ENCODE results near the gene RASA1. TPM values are rescaled to one million over a fixed set of nuclear protein-coding genes. Genes with fewer than 3 reads are reported as not detected.

Gene RASA1
- polyA plus RNA-seq, 3 donors, result 48.2 to 55.9 (median 48.5) TPM

DNA sequence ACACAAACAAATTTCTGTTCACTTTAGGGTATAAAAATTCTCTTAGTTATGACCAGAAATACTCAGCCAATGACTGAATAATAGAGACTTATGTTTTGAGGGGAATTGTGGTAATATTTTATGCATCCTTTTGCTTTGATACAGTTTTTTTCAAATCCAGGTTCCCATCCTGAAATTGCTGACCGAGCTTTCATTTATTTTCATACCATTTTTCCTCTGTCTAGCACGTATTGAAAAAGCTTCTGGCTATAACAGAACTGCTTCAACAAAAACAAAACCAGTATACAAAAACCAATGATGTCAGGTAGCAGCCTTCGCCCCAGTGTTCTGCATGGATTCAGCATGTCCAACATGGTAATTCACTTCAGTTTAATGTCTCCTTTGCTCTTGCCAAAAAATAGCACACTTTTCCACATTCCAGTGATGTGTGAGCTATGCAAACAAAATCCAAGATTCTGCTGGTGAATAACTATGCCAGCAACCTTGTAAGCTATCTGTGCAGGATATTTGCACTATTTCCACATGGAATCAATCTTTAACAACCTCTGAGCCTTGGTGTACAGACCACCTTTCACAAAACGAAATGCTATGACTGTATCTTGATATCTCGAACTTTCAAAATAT, 123.0 kb downstream of the RASA1 start:
- no peak for DNase-seq (ENCODE audit: extremely low read depth in 1 of 11, low read depth in 9 of 11, low spot score in 4 of 11)

DNA sequence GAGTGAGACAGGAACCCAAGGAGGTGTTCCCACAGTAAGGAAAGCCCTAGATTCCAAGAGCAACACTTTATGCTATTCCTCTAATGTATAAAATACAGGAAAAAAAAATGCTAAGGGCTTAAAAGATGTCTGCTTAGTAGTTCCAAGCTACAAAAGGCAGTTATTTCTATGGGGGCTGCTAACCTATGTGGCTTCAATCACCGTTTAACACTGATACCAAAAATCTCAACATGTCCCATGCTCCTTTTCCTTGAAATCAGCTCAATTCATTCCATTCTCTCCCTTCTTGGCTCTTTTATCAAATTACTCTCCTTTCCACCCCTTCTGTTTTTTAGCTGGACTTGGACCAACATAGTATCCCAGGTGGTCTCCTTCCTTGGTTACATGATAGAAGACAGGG, 124.5 kb downstream of the RASA1 start:
- no peak for DNase-seq (ENCODE audit: extremely low read depth in 1 of 11, low read depth in 9 of 11, low spot score in 4 of 11)

DNA sequence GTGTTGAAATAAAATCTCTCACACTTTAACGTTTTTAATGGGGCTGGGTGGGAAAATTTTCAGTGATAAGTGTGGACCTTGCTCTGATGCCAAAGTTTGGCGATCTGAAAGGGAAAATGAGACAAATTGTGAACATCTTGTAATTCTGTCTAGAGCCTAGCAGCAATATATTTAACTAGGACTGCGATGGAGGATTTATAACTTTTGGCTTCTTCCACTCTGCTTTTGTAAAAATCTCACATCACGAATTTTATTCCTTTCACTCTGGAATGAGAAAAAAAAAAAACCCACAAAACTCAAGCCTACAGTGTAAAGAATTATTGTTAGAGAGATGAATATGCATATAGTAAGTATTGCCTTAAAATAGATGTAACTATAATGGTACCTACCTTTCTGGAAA, 125.1 kb downstream of the RASA1 start:
- DNase-seq (ENCODE audit: extremely low read depth in 1 of 11, low read depth in 9 of 11, low spot score in 4 of 11), result no peak

DNA sequence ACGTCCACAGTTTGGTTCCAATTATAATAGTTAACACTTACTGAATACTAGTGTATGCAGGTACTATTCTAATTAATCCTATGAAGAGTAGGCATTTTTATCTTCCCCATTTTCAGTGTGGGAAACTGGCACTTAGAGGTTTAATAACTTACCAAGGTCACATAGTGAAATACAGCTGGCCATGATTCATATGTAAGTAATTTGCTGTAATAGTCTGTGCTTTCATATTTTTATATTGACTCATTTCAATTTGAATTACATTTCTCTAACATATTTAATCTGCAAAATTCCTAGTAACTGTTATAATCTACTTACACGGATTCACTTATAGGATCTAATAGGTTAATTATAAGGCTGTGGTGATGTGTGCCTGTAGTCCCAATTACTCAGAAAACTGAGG, 125.6 kb downstream of the RASA1 start:
- no peak for DNase-seq (ENCODE audit: extremely low read depth in 1 of 11, low read depth in 9 of 11, low spot score in 4 of 11)

DNA sequence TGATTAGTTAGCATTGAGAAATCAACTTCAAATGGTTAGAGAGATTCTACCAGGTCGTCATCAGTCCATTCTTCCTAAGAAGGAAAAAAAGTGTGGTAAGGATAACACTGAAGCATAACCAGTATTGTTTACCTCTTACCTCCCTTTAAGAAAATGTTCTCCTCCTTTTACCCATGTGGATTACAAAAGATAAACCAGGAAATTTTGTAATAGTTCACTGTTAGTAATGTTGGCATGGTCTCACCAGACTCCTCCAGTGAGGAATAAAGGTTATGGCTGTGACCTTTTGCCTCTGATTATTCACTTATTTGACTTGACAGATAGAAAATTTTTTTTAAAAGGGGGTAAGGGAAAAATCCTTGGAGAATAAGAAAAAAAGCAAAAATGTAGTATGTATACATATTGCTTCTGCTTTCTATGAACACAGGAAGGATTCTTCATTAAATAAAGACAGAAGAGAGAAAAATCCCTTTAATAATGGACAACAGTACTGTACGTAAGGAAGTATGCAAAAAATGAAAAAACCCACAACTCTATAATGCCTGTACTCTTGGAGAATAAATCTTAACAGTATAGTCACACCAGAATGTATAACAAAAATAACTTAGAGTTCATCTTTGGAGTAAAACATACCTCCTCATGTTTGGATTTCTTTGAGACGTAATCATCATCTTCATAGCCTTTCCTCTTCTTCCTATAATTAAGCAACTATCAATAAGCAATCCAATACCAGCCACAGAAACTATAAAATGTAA, 126.9 kb downstream of the RASA1 start:
- DNase-seq (ENCODE audit: extremely low read depth in 1 of 11, low read depth in 9 of 11, low spot score in 4 of 11), result no peak

DNA sequence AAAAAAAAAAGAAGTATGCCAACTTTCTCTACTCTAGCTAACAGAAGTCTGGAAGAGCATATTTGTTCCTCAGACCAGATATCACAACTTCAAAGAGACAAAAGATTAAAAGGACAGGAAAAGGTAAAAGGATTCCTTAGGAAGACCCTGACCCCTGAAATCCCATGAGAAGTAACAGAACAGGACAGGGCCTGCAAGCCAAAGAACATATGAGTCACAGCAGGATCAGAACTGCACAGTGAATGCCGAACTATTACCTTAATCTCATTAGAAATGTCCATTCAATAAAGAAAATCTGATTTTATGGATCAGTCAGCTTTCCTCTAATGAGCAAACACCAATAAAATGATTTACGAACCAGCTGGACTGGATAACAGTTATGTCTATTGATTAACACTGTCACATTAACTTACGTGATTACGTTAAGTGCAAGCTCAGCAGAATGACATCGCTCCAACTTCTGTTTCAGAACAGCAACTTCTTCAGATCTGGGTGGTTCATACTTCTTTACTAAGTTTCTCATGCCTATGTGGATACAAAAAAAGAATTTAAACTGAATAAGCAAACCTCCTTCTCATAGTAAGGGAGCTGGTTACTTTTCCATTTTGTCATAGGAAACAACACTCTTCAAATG, 131.4 kb downstream of the RASA1 start:
- DNase-seq (ENCODE audit: extremely low read depth in 1 of 11, low read depth in 9 of 11, low spot score in 4 of 11), result no peak

DNA sequence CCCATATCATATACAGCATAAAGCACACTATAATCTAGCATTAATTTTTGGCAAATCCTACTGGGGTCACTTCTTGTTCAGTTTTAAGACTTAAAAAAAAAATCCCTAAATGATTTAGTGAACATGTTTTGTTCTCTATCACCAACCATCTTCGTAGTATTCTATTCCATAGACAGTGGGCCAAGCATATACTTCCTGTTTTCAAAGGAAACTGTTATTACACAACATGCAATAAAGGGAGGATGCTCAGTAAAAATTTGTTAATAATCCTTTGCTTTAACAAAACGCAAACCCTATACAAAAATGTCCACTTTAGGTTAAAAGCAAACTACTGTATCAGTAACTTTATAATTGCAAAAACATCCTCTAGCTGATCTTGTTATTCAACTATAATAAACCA, 132.0 kb downstream of the RASA1 start:
- no peak for DNase-seq (ENCODE audit: extremely low read depth in 1 of 11, low read depth in 9 of 11, low spot score in 4 of 11)

DNA sequence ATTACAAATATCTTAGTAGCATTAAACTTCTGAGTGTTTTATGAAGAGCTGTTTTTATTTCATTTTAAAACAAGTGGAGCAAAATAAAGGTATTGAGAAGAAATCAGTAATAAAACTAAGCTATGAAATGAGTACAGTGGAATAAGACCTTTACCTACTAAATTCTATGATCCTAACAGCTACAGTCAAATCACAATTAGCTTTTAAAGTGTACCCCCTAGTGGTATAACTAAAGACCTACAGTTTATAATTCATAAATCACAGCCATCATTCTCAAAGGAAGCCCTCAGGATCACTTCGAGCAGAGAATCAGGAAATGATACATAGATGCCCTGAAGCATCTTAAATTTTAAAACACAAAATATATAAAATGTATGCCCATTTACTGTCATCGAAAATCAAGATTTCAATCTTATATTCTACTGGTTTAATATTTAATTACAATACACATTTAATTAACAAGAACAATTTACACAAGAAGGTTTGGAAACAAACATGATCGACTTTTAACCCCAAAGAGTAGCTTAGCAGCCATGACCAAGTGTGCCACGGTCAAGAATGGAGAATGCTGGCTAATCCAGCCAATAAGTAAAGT, 132.7 kb downstream of the RASA1 start:
- peak in 1 of 11 donors; percentile 2 for DNase-seq (ENCODE audit: extremely low read depth in 1 of 11, low read depth in 9 of 11, low spot score in 4 of 11)

DNA sequence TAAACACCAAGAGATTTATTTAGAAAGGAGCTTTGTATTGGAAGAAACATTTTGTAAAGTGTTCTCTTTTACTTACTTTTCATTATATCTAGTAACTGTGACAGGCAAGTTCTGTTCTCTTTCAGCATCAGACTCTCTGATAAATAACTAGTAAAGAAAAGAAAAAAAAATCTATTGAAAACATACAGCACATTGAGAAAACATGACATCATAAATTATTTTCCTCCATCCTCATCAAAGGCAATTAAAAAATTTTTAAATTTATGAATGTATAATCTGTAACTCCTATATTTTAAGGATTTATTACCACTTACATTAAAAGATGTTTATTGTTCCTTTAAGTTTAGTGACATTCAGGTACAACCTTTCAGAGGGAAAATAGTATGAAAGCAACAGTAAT, 133.9 kb downstream of the RASA1 start:
- DNase-seq (ENCODE audit: extremely low read depth in 1 of 11, low read depth in 9 of 11, low spot score in 4 of 11), result no peak

DNA sequence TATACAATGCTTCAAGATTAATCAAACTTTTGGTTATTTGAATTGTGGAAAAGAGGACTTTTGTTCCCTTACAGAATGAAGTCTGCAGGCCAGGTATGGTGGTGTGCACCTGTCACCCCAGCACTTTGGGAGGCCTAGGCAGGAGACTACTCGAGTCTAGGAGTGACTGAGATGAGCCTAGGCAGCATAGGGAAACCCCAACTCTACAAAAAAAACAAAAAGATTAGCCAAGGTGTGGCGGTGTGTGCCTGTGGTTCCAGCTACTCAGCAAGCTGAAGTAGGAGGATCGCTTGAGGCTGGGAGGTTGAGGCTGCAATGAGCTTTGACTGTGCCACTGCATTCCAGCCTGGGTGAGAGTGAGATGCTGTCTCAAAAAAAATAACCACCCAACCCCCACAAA, 135.7 kb downstream of the RASA1 start:
- no peak for DNase-seq (ENCODE audit: extremely low read depth in 1 of 11, low read depth in 9 of 11, low spot score in 4 of 11)

DNA sequence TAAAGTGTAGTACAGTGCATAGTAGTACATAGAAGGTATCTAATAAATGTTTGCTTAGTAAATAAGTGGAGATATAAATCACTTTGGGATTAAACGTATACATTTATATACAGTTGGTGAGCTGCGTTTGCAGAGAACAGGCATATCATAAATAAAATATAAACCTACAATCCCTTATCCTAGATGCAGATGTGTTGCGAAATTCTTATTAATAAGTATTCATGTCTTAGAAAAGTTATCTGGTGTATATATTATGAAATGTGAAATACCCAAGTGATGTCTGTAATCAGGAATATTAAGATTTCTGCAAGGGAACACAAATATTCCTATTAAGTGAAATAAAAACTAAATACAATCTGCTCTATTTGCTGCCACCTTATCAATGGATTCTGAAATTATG, 136.2 kb downstream of the RASA1 start:
- DNase-seq (ENCODE audit: extremely low read depth in 1 of 11, low read depth in 9 of 11, low spot score in 4 of 11), result no peak

DNA sequence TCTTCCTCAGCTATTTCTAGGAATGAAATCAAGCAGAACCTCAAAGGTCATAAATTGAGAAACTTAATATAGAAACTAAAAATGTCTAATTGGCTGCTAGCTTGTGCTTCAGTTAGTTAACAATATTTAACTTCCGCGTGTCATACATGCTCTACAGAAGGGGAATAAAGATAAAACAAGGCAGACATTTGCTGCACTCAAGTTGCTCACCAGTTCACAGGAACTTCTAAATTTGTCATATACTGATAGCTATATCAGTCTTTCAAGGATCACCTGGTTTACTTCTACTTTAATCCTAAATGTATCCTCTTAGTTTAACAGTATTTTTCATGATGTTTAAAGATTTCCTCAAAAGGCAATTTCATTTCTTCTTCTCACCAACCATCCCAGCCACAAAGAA, 136.7 kb downstream of the RASA1 start:
- no peak for DNase-seq (ENCODE audit: extremely low read depth in 1 of 11, low read depth in 9 of 11, low spot score in 4 of 11)

DNA sequence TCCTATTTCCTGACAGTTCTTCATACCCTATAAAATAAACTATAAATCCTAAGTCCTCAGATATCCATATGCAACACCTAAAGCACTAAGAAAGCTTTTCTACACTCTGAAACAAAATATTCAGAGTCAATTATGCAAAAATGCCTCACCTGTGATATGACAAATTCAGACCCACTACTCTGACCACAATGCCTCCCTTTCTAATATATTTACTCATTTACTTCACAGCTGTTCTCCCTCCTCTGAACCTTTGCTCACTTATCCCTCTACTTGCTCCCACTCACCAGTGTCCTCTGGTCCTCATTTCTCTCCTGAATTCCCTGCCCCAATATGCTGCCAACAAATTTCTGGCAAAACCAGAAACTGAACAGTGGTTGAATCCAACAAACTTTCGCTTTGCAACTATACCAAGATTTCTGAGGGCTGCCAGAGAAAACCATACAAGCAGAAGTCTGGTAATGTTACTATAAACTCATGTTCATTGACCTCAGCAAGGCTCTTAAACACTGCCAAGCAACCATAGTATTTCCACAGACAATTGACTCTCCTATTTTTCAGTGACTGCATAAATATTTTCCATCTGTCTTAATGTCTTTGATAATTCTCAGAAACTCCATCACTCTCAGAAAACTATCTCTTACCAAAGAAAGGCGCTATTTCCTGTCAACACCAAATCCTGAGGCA, 137.9 kb downstream of the RASA1 start:
- DNase-seq (ENCODE audit: extremely low read depth in 1 of 11, low read depth in 9 of 11, low spot score in 4 of 11), result no peak

DNA sequence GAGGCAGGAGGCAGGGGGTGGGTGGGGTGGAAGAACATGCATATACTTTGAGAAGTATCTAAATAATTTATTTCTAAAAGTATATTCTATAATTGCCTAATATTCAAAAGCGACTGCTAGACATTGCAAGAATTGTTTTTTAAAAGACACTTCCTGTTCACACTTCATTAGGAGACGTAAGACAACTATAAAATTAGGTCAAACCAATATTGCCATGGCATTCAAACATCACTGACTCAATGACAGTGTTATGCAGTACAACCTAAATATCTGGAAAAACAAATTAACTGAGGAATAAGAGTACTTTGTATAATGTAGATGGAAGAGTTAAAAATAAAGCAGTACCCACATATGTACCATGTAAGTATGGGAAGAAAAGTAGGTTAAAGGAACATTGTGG, 140.5 kb downstream of the RASA1 start:
- no peak for DNase-seq (ENCODE audit: extremely low read depth in 1 of 11, low read depth in 9 of 11, low spot score in 4 of 11)

DNA sequence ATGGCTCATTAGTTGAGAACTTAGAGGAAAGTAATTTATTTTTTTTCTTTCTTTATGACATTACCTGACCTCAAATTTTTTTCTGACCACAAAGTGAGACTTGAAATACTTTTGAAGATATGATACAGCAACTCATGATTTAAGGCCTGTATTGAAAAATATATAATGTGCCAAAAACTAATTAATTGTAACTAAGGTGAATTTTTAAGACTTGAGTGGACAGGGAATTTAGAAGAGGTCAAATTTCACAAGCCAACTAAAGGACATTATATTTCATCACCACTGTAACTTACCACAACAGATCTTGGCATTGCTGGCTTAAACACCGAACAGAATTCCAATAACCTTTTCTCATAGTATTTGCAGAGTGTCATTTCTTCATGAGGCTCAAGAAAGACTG, 143.2 kb downstream of the RASA1 start:
- no peak for DNase-seq (ENCODE audit: extremely low read depth in 1 of 11, low read depth in 9 of 11, low spot score in 4 of 11)

DNA sequence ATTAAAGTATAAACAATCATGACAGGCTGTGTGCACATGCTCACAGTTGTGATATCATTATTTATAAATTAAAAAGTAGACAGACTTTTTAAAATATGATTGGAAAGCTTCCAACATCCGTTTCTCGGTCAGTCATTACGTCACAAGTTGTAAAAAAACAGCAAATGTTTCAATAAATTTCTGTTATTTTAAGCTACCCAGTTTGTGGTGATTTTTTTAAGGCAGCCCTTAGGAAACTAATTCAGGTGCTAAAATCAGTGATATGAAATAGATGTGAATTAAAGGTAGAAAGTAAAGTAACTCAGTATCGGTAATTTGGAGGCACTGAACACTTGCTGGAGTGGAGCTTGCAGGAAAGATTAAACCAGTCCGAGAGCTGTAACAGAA, 143.9 kb downstream of the RASA1 start:
- DNase-seq (ENCODE audit: extremely low read depth in 1 of 11, low read depth in 9 of 11, low spot score in 4 of 11), result no peak

DNA sequence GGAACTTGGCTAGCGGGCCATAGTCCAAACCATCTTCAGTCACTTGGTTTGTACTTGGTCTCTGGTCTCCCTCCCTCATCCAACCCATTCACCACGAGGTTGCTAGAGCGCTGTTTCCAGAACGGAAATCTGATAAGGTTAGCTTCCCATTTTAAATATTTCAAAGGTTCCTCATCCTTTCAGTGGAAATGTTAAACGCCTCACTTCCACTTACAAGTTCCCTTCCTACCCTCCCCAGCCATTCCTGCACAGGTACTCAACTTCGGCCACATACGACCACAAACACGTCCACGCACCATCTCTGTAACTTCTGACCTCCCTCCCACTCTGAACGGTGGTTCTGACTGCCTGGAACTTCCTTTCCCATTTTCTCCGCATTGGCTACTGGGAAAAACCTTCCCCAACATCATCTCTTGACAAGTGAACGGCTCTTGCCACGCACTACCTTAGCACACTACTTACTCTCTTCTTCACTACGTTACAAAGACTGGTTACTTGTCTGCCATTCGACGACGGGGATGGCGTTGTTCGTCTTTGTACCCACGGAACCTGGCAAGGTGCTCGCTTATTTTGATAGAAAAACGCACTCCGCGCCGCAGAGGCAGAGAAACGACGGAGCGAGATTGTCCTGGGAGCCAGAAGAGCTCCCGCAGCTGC, 144.4 kb downstream of the RASA1 start:
- DNase-seq (ENCODE audit: extremely low read depth in 1 of 11, low read depth in 9 of 11, low spot score in 4 of 11), result peak in 7 of 11 donors; percentile 13 to 50 (median 22)

DNA sequence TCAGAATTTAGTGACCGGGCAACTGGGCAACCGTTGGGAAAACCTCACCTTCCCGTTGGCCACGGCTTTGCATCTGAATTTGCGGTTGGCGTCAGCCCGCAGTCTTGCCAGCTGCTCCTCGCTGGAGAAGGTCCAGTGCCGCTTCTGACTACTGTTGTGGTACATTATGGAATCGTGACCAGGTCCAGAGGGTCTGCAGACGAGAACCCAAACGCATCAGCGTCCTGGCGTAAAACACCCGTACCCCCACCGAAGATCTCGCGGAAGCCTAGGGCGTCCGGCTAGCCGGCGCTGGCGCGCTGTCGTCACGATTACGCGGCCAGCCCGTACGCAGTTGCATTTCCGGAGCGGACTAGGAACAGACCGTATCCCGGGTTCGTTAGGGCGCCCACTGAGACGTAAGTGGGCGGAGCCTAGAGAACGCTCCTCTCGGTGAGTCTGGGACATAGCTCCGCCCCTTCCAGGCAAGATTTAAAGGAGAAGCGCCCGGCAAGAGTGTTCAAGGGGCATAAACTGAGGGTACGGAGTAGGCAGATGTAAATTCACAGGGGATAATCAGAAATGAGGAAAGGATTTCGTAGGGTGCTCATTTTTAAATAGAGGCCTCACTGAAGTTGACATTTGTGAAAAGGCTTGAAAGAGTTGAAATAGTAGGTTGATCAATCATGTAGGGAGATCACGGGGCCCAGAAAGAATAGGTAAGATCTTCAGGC, 145.1 kb downstream of the RASA1 start, which contains the start of gene CCNH:
TSS of gene CCNH (minus strand) at position 301 of the 713 bp plus-strand sequence. CDS start at position 165, 136 bp downstream.
- peak; percentile 95 to 99 (median 98) for DNase-seq (ENCODE audit: extremely low read depth in 1 of 11, low read depth in 9 of 11, low spot score in 4 of 11)

DNA sequence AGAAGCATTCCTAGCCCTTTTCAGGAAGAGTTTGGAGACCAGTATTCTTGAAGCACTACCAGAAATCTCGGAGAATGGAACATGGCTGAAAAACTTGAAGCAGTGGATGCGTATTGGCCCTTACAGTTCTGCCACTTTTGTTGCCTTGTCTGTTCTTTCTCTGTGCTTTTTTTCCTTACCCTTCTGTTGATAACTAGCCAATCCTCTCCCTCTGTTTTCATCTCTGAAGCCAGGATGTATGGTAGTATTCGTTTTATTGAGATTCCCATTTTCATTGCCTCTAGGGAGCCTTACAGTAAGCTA, 145.6 kb downstream of the RASA1 start:
- DNase-seq (ENCODE audit: extremely low read depth in 1 of 11, low read depth in 9 of 11, low spot score in 4 of 11), result peak in 1 of 11 donors; percentile 7

All from renal cortex interstitium (tissue), 11 donors.